Testis (tissue), 2 donors: ENCODE data around the gene RHOU.

ENCODE experiments used
- CTCF ChIP-seq, 3 experiments: fragments of 450-650 bp in 2 of 3; fragments of 200-600 bp in 1 of 3; sonication (generic) in 1 of 3; IDR thresholded peaks; one replicate each; pipeline ENCODE4 v1.5.1; 2016 to 2019; ENCODE audit warnings: antibody characterized with exemption in 3 of 3, mild to moderate bottlenecking in 2 of 3, moderate library complexity in 1 of 3
- POLR2A ChIP-seq: fragments of 450-650 bp; IDR thresholded peaks from one replicate; pipeline ENCODE4 v1.6.1; 2017; ENCODE audit warnings: antibody characterized with exemption, mild to moderate bottlenecking, moderate library complexity

GRCh38 chr1:228763561-228763960 lies 28.3 kb downstream of the RHOU start:
- TF ChIP-seq CTCF (IDR thresholded peaks at IDR 0.05) (no peak), POLR2A (no peak)
